IPS-18a (cell line): ENCODE measurements around the gene PRMT3.

Experiments
- H3K27ac ChIP-seq: one replicate; pipeline ENCODE4 v1.5.1; 2013; ENCODE audit warnings: low read length
- H3K27me3 ChIP-seq: one replicate; pipeline ENCODE4 v1.6.1; 2013; ENCODE audit warnings: mild to moderate bottlenecking, low read length; ENCODE audit not compliant: control insufficient read depth, insufficient read depth
- H3K36me3 ChIP-seq: one replicate; pipeline ENCODE4 v1.6.1; 2013; ENCODE audit warnings: low read depth, low read length; ENCODE audit not compliant: control insufficient read depth
- H3K4me1 ChIP-seq: one replicate; pipeline ENCODE4 v1.6.1; 2013; ENCODE audit warnings: low read depth, low read length; ENCODE audit not compliant: control insufficient read depth
- H3K4me3 ChIP-seq: one replicate; pipeline ENCODE4 v1.5.1; 2013; ENCODE audit warnings: low read length
- H3K9ac ChIP-seq: one replicate; pipeline ENCODE4 v1.6.1; 2013; ENCODE audit warnings: mild to moderate bottlenecking, low read length, moderate library complexity
- H3K9me3 ChIP-seq: one replicate; pipeline ENCODE4 v1.6.1; 2013; ENCODE audit warnings: low read depth, low read length; ENCODE audit not compliant: control insufficient read depth

The PRMT3 gene

DNA sequence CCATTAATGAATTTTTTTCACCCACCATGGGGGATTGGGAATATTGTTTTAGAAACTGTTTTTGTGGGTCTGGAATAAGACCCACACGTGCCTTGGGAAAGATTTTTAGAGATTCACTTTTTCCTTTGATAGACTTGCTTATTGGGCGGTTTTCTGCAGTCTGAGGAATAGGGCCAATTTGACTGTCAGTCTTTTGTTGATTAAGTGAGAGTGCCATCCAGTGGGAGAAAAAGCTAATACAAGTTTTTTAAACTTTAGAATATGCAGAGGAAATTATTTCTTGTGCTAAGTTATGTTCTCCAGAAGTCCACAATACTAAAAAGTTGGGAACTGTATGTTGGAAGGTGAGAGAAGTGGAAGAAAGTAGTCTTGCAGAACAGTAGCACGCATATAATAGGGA is 56.1 kb downstream of the PRMT3 start:
- no peak overlapping the region for H3K27ac ChIP-seq
- H3K4me1 ChIP-seq, result peaks cover 11% of the 10 kb centered on the region
- no peak overlapping the region for H3K4me3 ChIP-seq
- H3K9me3 ChIP-seq, result no peaks in the 10 kb centered on the region
- H3K27me3 ChIP-seq, result no peaks in the 10 kb centered on the region
- no peak overlapping the region for H3K9ac ChIP-seq
- H3K36me3 ChIP-seq, result no peaks in the 10 kb centered on the region

DNA sequence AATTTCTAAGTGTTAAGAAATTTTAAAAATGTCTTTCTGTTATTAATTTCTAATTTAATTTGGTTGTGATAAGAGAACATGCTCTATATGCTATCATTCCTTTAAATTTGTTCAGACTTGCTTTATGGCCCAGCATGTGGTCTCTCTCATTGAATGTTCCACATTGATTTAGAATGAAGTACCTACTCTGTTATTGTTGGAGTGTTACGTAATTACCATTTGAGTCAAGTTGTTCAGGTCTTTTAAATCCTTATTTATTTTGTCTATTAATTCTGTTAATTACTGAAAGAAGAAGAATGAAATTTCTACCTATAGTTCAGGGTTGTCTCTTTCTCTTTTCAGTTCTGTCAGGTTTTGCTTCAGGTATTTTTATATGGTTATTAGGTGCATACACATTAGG is 57.0 kb downstream of the PRMT3 start:
- Histone ChIP-seq H3K27ac (no peak overlapping the region), H3K9me3 (no peaks in the 10 kb centered on the region), H3K4me1 (peaks cover 11% of the 10 kb centered on the region), H3K36me3 (no peaks in the 10 kb centered on the region), H3K27me3 (no peaks in the 10 kb centered on the region), H3K4me3 (no peak overlapping the region), H3K9ac (no peak overlapping the region)

DNA sequence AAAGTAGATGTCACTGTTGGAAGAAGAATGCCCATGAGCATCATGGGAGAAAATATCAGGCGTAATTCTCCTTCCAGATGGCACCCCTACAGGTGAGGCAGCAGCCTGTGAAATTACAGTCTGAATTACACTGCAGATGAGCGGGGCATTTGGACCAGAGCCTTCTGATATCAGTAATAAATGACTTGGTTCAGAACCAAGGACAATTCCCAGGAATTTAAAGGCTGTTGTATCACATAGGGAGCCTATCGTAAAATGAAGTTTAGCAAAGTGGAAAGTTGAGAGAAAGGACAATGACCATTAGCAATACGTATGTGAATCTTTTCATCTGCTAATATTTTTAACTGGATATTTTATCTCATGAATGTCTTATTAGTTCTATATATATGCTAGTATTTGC is 61.3 kb downstream of the PRMT3 start:
- H3K27me3 ChIP-seq, result no peaks in the 10 kb centered on the region
- no peak overlapping the region for H3K4me3 ChIP-seq
- no peak overlapping the region for H3K27ac ChIP-seq
- no peak overlapping the region for H3K9ac ChIP-seq
- peaks cover 3% of the 10 kb centered on the region for H3K36me3 ChIP-seq
- H3K4me1 ChIP-seq, result peaks cover 9% of the 10 kb centered on the region
- no peaks in the 10 kb centered on the region for H3K9me3 ChIP-seq

DNA sequence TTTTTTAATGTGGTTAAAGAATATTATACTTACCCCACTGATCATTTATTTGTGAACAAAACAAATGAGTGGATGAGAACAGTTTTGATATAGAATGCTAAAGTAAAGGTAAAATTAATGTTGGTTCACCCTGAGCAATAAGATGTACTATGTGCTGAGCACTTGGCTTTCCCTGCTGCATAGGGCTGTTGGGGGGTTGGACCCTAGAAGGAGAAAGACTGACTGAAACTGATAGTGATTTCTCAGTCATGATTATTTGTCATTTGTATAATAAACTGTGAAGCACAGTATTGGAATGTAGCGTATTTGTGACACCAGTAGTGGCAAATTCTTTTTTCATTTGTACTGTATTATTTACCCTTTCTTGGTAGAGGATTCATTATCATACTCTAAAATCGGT is 63.3 kb downstream of the PRMT3 start:
- Histone ChIP-seq H3K27ac (no peak overlapping the region), H3K27me3 (no peaks in the 10 kb centered on the region), H3K9ac (no peak overlapping the region), H3K4me3 (no peak overlapping the region), H3K36me3 (peaks cover 3% of the 10 kb centered on the region), H3K9me3 (no peaks in the 10 kb centered on the region), H3K4me1 (no peaks in the 10 kb centered on the region)

DNA sequence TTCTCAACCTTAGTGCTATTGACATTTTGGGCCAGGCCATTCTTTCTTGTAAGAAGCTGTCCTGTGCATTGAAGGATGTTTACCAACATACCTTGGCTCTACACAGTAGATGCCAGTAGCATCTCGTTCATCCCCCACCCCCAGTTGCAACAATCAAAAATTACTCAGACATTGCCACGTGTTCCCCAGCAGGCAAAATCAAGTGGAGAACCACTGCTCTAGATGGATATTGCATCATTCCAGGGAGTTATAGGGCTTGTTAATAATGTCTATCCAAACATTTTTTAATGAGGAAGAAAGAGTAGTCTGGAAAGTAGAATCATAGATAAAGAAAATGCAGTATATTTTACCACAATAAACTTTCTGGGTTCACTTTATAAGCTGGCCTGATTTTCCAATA is 64.1 kb downstream of the PRMT3 start:
- peaks cover 3% of the 10 kb centered on the region for H3K36me3 ChIP-seq
- H3K27me3 ChIP-seq, result no peaks in the 10 kb centered on the region
- no peak overlapping the region for H3K27ac ChIP-seq
- H3K4me1 ChIP-seq, result no peaks in the 10 kb centered on the region
- no peaks in the 10 kb centered on the region for H3K9me3 ChIP-seq
- no peak overlapping the region for H3K4me3 ChIP-seq
- H3K9ac ChIP-seq, result no peak overlapping the region

DNA sequence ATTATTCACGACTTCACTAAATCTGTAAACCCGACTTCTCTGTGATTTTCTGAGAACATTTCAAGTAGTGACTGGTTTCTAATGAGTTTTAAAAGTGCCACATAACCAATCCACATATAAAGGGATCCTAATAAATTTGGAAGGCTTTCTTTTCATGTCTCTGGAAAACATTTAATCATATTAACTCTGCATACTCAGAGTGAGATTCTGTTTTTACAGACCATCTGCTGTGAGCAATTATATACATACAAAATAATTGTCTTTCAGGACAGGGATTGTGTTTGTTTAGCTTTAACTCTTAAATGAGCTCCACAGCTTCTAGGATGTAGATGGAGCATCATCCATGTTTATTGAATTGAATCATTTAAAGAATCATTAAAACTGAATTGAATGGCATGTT is 65.1 kb downstream of the PRMT3 start:
- H3K27ac ChIP-seq, result no peak overlapping the region
- H3K9ac ChIP-seq, result no peak overlapping the region
- H3K9me3 ChIP-seq, result no peaks in the 10 kb centered on the region
- no peaks in the 10 kb centered on the region for H3K4me1 ChIP-seq
- no peaks in the 10 kb centered on the region for H3K27me3 ChIP-seq
- no peak overlapping the region for H3K4me3 ChIP-seq
- peaks cover 3% of the 10 kb centered on the region for H3K36me3 ChIP-seq

DNA sequence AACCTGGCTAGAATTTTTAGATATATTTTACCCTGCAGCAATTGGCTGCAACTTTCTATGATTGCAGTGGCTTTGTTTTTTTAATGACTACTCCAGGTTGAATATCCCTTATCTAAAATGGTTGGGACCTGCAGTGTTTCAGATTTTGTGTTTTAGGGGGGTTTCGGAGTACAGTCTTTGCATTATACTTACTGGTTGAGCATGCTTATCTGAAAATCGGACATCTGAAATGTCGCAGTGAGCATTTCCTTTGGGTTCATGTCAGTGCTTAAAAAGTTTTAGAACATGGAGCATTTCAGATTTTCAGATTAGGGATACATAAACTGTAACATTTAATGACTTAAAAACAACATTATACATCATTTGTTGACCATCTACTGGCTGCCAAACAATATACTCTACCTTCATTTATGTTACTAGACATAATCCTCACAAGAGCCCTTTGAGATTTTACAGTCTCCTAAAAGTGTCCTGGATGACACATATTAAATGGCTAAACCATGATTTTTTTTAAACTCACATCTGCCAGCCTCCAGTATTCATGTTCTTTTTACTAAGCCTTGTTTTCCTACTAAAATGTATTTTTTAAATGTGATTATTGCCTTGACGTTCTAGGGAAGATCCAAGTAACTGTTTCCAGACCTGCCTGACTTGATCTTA is 66.3 kb downstream of the PRMT3 start:
- Histone ChIP-seq H3K27ac (no peak overlapping the region), H3K4me1 (no peaks in the 10 kb centered on the region), H3K36me3 (peaks cover 3% of the 10 kb centered on the region), H3K9me3 (no peaks in the 10 kb centered on the region), H3K9ac (no peak overlapping the region), H3K4me3 (no peak overlapping the region), H3K27me3 (no peaks in the 10 kb centered on the region)

DNA sequence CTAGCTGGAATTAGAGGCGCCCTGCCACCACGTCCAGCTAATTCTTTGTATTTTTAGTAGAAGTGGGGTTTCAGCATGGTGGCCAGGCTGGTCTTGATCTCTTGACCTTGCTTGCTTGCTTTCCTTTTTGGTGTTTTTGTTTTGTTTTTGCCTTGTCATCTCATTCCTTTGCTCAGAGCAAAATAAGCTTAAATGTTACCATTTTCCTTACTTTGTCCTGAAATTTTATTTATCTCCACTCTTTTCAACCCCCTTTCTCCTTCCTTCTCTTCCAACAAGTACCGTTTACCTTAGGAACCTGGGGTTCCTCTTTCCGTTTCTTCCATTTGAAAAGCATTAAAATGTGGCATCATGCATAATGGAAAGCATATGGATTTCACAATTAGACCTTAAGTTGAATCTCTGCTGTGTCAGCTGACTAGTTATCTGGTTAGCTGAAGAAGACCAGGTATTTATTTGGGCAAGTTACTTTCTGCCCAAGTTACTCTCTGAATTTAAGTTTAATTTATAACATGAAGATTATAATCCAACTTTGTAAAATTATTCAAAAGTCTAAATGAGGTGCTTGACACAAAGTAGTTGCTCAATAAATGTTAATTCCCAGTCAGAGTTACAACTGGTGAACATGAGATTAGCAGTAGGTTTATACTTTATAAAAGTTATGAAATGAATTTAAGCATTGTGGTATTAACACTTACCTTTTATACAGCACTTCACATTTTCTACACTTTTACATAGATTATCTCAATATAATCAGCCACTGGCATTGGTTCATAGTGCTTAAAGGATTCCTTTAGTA is 69.7 kb downstream of the PRMT3 start:
- no peak overlapping the region for H3K9ac ChIP-seq
- no peak overlapping the region for H3K27ac ChIP-seq

DNA sequence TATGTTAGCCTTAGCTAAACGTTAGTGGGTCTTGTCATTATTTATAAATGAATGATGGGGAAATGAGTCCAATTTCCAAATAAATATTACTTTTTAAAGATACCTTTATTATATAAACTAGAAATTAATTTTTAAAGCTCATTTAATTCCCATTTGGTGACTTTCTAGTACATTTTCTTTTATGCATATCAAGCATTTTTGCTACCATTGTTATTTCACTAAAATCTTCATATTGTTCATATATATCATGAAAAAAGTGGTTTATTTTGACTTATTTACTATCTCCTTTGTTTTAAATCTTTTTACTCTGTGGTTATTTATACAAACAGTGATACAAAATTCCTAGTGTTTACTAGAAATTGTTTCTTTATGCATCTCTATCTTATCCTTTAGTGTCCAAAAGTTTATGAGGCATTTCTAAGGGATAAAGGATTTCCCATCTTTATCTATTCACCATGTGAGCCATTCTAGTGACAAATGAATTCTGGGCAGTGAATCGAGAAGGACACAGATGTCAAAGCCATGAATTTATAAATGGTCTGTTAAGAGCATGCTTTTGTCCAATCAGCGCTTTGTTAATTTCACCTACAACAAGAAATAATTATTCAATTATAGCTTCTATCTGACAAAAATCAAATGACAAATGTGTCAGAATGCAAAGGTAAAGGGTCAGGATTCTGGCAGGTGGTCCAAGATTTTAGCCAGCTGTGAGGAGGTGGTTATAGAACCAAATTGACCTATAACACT is 70.6 kb downstream of the PRMT3 start:
- Histone ChIP-seq H3K4me1 (no peaks in the 10 kb centered on the region), H3K9ac (no peak overlapping the region), H3K27ac (no peak overlapping the region), H3K4me3 (no peak overlapping the region), H3K36me3 (peaks cover 6% of the 10 kb centered on the region), H3K27me3 (no peaks in the 10 kb centered on the region), H3K9me3 (no peaks in the 10 kb centered on the region)

More for the DNA sequence above, 69.7 kb downstream of the PRMT3 start:
- Histone ChIP-seq H3K27me3 (no peaks in the 10 kb centered on the region), H3K36me3 (peaks cover 4% of the 10 kb centered on the region), H3K9me3 (no peaks in the 10 kb centered on the region), H3K4me1 (no peaks in the 10 kb centered on the region), H3K4me3 (no peak overlapping the region)

DNA sequence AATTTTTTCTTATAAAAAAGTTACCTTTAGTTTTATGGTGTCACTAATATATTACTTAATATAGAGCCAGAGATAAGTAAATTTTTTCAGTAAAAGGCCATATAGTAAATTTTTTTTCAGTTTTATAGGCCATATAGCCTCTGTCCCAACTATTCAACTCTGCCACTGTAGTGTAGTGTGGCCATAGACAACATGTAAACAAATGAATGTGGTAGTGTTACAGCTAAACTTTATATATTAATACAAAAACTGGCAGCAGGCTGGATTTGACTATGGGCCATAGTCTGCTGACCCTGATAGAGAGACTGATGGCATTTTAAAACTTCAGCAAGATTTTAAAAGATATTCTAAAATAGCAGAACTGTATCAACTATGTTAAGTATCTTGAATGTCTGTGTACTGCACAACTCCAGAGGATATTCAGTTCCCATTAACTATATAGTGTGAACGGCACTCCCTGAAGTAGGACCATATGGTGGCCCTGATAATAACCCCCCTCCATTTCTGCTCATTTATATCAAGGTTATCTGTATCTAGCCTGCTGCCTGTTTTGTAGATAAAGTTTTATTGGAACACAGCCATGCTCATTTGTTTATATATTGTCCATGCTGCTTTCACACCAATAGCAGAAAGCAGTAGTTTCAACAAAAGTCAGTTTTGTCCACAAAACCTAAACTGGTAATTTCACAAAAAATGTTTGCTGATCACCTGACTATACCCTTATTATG is 71.6 kb downstream of the PRMT3 start:
- Histone ChIP-seq H3K4me1 (no peaks in the 10 kb centered on the region), H3K4me3 (no peak overlapping the region), H3K27ac (no peak overlapping the region), H3K27me3 (no peaks in the 10 kb centered on the region), H3K9me3 (no peaks in the 10 kb centered on the region), H3K36me3 (peaks cover 4% of the 10 kb centered on the region), H3K9ac (no peak overlapping the region)

DNA sequence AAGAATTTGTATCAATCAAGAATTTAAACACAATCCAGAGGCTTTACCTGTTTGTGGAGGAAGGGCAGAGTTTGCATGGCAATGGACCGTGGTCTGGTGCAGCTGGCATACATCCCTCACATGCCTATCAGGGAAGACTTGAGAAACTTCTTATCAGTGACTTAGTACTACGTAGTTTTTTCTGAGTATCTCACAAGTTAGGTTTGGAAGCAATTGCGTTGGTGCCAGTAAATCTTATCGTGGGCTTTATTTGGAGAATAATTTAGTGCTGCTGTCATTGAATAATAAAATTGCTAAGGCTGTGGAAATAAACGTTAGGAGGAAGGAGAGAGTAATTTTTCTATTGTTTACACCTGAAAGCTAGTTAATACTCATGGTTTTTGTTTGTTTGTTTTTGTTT is 72.3 kb downstream of the PRMT3 start:
- H3K9ac ChIP-seq, result no peak overlapping the region
- H3K4me1 ChIP-seq, result no peaks in the 10 kb centered on the region
- H3K27me3 ChIP-seq, result no peaks in the 10 kb centered on the region
- H3K27ac ChIP-seq, result no peak overlapping the region
- H3K4me3 ChIP-seq, result no peak overlapping the region
- H3K9me3 ChIP-seq, result no peaks in the 10 kb centered on the region
- peaks cover 8% of the 10 kb centered on the region for H3K36me3 ChIP-seq
